Fibroblast of villous mesenchyme (primary cell): Measurements from ENCODE around the gene HS2ST1. TPM values are rescaled to one million over a fixed set of nuclear protein-coding genes. Genes with fewer than 3 reads are reported as not detected.
"Not testable (repeated sequence)": the region's sequence is repeated elsewhere in the genome, so short reads cannot be mapped to it uniquely, and the experiment has no call there.

Experiments
- DNase-seq: peaks from one replicate; pipeline ENCODE4 v3.0.0-alpha.2; 2010; ENCODE audit warnings: low read depth
- H3K4me3 ChIP-seq: 2 replicates; pipeline ENCODE4 v1.5.1; 2011; ENCODE audit warnings: low read depth, mild to moderate bottlenecking, low read length
- CTCF ChIP-seq: IDR thresholded peaks from 2 replicates; pipeline ENCODE4 v1.5.1; 2012; ENCODE audit warnings: low read depth, mild to moderate bottlenecking, low read length; ENCODE audit not compliant: insufficient read depth
- total RNA-seq: library from RNA; depleted of rRNA; stranded (reverse); fragments of >200 nt; gene quantifications from 2 replicates; pipeline ENCODE4 v1.2.3, GENCODE V29; 2012

The HS2ST1 gene
- total RNA-seq, 1 donor, result 18.6 TPM

GRCh38 chr1:86976664-86977063 lies 62.2 kb downstream of the HS2ST1 start:
- no peak overlapping the region for H3K4me3 ChIP-seq
- DNase-seq, result no peak
- no peak for TF ChIP-seq CTCF

GRCh38 chr1:86981482-86982213 lies 67.2 kb downstream of the HS2ST1 start:
- DNase-seq, result no peak
- TF ChIP-seq CTCF, result no peak
- no peak overlapping the region for H3K4me3 ChIP-seq

- not testable (repeated sequence) for H3K4me3 ChIP-seq, DNase-seq
These were observed 69.2 kb downstream of the HS2ST1 start for GRCh38 chr1:86983677-86984076.

- DNase-seq, result no peak
- TF ChIP-seq CTCF, result no peak
- no peak overlapping the region for H3K4me3 ChIP-seq
These were observed 73.0 kb downstream of the HS2ST1 start for GRCh38 chr1:86987446-86987845.

- H3K4me3 ChIP-seq, result no peak overlapping the region
- no peak for DNase-seq
- no peak for TF ChIP-seq CTCF
These were observed 74.4 kb downstream of the HS2ST1 start for GRCh38 chr1:86988835-86989234.

GRCh38 chr1:86989690-86990089 lies 75.3 kb downstream of the HS2ST1 start:
- not testable (repeated sequence) for H3K4me3 ChIP-seq, DNase-seq

GRCh38 chr1:86990826-86991225 lies 76.4 kb downstream of the HS2ST1 start:
- no peak for DNase-seq
- no peak overlapping the region for H3K4me3 ChIP-seq
- TF ChIP-seq CTCF, result no peak

- H3K4me3 ChIP-seq, result no peak overlapping the region
- TF ChIP-seq CTCF, result no peak
- DNase-seq, result no peak
These were observed 77.2 kb downstream of the HS2ST1 start for GRCh38 chr1:86991549-86992186.
